ENCODE results near the gene OPRM1.

OPRM1 gene

DNA sequence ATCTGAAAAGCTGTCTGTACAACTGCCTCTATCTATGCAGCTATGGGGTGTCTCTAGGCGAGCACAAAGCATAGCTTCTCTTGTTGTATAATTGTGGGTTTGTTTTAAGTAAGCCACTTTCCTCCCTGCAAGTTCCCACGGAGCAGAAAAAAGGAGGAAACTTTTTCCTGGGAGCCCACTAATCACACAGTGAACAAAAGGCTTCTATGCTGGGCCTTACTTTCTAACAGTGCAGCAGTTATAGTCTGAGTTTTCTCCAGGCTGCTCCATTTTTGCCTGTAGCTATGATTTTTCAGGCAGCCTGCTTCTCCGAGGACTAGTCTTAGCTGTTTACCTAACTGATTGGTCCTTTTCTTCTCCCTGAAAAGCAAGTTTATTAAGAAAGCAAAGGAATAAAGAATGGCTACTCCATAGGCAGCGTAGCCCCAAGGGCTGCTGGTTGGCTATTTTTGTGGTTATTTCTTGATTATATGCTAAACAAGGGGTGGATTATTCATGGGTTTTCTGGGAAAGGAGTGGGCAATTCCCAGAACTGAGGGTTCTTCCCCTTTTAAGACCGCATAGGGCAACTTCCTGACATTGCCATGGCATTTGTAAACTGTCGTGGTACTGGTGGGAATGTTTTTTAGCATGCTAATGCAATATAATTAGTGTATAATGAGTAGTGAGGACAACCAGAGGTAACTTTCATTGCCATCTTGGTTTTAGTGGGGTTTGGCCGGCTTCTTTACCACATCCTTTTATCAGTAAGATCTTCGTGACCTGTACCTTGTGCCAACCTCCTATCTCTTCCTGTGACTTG is 84.3 kb downstream of the OPRM1 start:
- no peak for TF ChIP-seq EP300 (IDR thresholded peaks at IDR 0.05; ENCODE audit: borderline replicate concordance)
- no peak for TF ChIP-seq TEAD4 (IDR thresholded peaks at IDR 0.05)
- no peak for TF ChIP-seq NFIC (IDR thresholded peaks at IDR 0.05)
- TF ChIP-seq, protein P1, sequence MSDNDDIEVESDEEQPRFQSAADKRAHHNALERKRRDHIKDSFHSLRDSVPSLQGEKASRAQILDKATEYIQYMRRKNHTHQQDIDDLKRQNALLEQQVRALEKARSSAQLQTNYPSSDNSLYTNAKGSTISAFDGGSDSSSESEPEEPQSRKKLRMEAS (IDR thresholded peaks at IDR 0.05), result no peak
- TF ChIP-seq YY1 (IDR thresholded peaks at IDR 0.05; ENCODE audit: low read depth), result no peak
- TF ChIP-seq, protein P2, sequence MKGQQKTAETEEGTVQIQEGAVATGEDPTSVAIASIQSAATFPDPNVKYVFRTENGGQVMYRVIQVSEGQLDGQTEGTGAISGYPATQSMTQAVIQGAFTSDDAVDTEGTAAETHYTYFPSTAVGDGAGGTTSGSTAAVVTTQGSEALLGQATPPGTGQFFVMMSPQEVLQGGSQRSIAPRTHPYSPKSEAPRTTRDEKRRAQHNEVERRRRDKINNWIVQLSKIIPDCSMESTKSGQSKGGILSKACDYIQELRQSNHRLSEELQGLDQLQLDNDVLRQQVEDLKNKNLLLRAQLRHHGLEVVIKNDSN (IDR thresholded peaks at IDR 0.05), result no peak
- TF ChIP-seq CEBPB (IDR thresholded peaks at IDR 0.05), result no peak
- TF ChIP-seq EGR1 (IDR thresholded peaks at IDR 0.05), result no peak
- no peak for TF ChIP-seq TCF12 (IDR thresholded peaks at IDR 0.05; ENCODE audit: low read depth)

DNA sequence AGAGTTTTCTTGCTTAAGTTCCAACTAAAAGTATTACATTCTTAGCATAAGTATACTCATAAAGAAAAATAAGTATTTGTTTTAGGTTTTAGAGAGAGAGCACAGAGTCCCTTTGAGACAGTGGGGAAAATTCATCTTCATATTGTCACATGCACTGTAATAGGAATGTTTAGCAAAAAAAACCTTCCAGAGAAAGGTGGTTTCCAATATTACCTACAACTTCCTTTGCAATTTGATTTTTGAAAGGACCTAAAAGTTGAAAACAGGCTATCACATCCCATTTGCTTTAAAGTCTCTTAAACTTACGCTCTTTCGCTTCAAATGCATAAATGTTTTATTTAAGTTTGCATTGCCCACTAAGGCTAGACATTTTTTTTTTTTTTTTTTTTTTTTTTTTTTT is 86.4 kb downstream of the OPRM1 start:
- TF ChIP-seq CEBPB (IDR thresholded peaks at IDR 0.05) (no peak), FOXM1 (IDR thresholded peaks at IDR 0.05; ENCODE audit: borderline replicate concordance, low read depth) (no peak), TCF12 (IDR thresholded peaks at IDR 0.05; ENCODE audit: low read depth) (no peak), CREB1 (IDR thresholded peaks at IDR 0.05; ENCODE audit: low read depth) (no peak), EP300 (IDR thresholded peaks at IDR 0.05; ENCODE audit: borderline replicate concordance) (no peak), YY1 (IDR thresholded peaks at IDR 0.05; ENCODE audit: low read depth) (no peak), NFIC (IDR thresholded peaks at IDR 0.05) (no peak), EGR1 (IDR thresholded peaks at IDR 0.05) (no peak), ZBTB7A (IDR thresholded peaks at IDR 0.05; ENCODE audit: low read depth) (no peak), TEAD4 (IDR thresholded peaks at IDR 0.05) (no peak), TAF1 (IDR thresholded peaks at IDR 0.05; ENCODE audit: low read depth) (no peak), RAD21 (IDR thresholded peaks at IDR 0.05; ENCODE audit: low read depth) (no peak)
- TF ChIP-seq, protein P2 (IDR thresholded peaks at IDR 0.05), result no peak
- TF ChIP-seq, protein P1 (IDR thresholded peaks at IDR 0.05), result no peak
- TF ChIP-seq, protein P3, sequence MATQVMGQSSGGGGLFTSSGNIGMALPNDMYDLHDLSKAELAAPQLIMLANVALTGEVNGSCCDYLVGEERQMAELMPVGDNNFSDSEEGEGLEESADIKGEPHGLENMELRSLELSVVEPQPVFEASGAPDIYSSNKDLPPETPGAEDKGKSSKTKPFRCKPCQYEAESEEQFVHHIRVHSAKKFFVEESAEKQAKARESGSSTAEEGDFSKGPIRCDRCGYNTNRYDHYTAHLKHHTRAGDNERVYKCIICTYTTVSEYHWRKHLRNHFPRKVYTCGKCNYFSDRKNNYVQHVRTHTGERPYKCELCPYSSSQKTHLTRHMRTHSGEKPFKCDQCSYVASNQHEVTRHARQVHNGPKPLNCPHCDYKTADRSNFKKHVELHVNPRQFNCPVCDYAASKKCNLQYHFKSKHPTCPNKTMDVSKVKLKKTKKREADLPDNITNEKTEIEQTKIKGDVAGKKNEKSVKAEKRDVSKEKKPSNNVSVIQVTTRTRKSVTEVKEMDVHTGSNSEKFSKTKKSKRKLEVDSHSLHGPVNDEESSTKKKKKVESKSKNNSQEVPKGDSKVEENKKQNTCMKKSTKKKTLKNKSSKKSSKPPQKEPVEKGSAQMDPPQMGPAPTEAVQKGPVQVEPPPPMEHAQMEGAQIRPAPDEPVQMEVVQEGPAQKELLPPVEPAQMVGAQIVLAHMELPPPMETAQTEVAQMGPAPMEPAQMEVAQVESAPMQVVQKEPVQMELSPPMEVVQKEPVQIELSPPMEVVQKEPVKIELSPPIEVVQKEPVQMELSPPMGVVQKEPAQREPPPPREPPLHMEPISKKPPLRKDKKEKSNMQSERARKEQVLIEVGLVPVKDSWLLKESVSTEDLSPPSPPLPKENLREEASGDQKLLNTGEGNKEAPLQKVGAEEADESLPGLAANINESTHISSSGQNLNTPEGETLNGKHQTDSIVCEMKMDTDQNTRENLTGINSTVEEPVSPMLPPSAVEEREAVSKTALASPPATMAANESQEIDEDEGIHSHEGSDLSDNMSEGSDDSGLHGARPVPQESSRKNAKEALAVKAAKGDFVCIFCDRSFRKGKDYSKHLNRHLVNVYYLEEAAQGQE (IDR thresholded peaks at IDR 0.05; ENCODE audit: low read depth), result no peak

DNA sequence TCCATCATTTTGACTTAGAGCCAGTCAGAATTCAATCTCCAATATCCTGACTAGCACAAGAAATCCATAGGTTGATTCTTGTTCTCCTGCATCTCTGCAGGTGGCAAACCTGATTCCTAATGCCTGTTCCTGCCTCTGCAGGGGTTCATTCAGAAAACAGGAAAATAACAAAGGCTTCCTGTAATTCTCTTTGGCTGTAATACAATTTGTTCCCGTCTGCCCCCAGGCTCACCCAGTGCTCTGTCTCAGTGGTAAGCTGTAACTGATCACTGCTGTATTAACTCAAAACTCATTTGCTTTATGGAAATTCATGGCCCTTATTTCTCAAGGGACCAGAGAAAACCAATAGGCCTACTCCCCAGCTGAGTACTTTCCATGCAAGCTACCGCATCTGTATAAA is 88.6 kb downstream of the OPRM1 start:
- TF ChIP-seq RAD21 (IDR thresholded peaks at IDR 0.05; ENCODE audit: low read depth) (no peak), YY1 (IDR thresholded peaks at IDR 0.05; ENCODE audit: low read depth) (no peak), TEAD4 (IDR thresholded peaks at IDR 0.05) (no peak), CREB1 (IDR thresholded peaks at IDR 0.05; ENCODE audit: low read depth) (no peak), TCF12 (IDR thresholded peaks at IDR 0.05; ENCODE audit: low read depth) (no peak), NFIC (IDR thresholded peaks at IDR 0.05) (no peak)
- TF ChIP-seq, protein P2 (IDR thresholded peaks at IDR 0.05), result no peak
- TF ChIP-seq, protein P3 (IDR thresholded peaks at IDR 0.05; ENCODE audit: low read depth), result no peak

DNA sequence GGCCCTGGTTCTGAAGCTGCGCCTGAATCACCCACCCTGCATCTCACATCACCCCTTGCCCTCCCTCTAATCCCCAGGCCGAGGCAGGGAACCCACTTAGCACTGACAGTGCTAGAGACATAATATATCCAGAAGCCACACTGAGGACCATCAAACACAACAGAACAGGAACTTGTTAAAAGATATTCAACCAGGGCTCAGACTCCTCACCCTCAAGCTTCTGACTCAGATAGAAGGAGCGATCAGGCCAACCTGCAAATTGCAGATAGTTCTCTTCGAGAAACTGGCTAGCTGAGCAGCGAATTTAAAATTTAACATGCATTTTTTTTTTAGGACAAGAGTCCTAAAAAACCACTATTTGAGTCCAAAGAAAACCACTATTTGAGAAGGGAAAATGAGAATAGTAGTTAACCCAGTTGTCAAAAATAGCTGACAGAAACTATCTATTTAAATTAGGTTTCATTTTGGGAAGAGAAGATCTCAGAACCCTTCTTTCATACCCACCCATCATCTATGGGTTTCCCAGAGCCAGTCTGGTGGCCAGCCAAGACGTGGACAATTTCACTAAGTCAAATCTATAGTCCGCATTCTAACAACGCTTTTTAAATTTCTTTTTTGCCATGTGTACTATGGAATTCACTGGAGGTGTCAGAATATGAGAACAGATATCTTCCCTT is 95.6 kb downstream of the OPRM1 start:
- TF ChIP-seq, protein P1 (IDR thresholded peaks at IDR 0.05), result no peak
- TF ChIP-seq EP300 (IDR thresholded peaks at IDR 0.05; ENCODE audit: borderline replicate concordance) (no peak), ZBTB7A (IDR thresholded peaks at IDR 0.05; ENCODE audit: low read depth) (no peak), YY1 (IDR thresholded peaks at IDR 0.05; ENCODE audit: low read depth) (no peak), TAF1 (IDR thresholded peaks at IDR 0.05; ENCODE audit: low read depth) (no peak), EGR1 (IDR thresholded peaks at IDR 0.05) (no peak)
- TF ChIP-seq, protein P2 (IDR thresholded peaks at IDR 0.05), result no peak

Data from Ishikawa (cell line).